Measurements from ENCODE around the gene FLRT2. TPM values are rescaled to one million over a fixed set of nuclear protein-coding genes. Genes with fewer than 3 reads are reported as not detected.

Gene FLRT2
- total and polyA plus RNA-seq, 2 experiments from 2014 or later: 40.0 to 94.1 TPM

DNA sequence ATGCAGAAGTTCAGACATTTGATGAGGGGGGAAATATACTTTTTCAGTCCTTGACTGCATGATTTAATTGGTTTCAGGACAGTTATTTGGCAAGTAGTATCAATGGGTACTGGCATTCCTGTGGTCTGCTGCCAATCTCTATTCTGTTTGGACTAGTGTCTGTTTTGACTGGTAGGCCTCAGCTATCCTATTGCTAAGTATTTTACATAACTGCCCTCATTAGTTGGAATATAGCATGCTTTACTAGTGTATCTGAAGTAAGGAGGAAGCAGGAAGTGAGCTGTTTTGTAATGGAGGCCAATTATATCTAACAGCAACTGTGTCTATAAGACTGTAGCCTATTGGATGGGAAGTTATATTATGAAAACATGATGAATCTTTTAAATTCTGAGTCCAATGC lies 104.3 kb downstream of the FLRT2 start:
- DNase-seq: peak; percentile 10
- H3K79me2 ChIP-seq (ENCODE audit: insufficient read depth): no peaks in the 10 kb centered on the region
- 0 out of 2 replicates have a peak overlapping the region, but pooled peaks have one; percentile 10 for H2AFZ ChIP-seq
- no peaks in the 10 kb centered on the region for H3K36me3 ChIP-seq (ENCODE audit: low read depth)
- no peaks in the 10 kb centered on the region for H3K9me2 ChIP-seq (ENCODE audit: insufficient read depth)
- H3K27me3 ChIP-seq (replicated peaks; ENCODE audit: insufficient read depth): no peaks in the 10 kb centered on the region
- no peaks in the 10 kb centered on the region for H3K9me3 ChIP-seq (ENCODE audit: low read depth)
- H3K4me3 ChIP-seq: no peak overlapping the region
- H3K9ac ChIP-seq: no peak overlapping the region
- H3K4me2 ChIP-seq (ENCODE audit: unreplicated experiment): no peak overlapping the region
- in situ Hi-C loops (cut with MboI): no loop called here
- H3K27ac ChIP-seq: no peak overlapping the region
- TF ChIP-seq EZH2 (IDR thresholded peaks at IDR 0.05; ENCODE audit: insufficient read depth, poor library complexity, severe bottlenecking) (no peak), EZH2phosphoT487 (IDR thresholded peaks at IDR 0.05; ENCODE audit: insufficient read depth, low read depth) (no peak)
- H4K20me1 ChIP-seq (ENCODE audit: insufficient read depth): no peaks in the 10 kb centered on the region
- H3K4me1 ChIP-seq (ENCODE audit: insufficient read depth): no peaks in the 10 kb centered on the region
- H3F3A ChIP-seq (ENCODE audit: insufficient read depth): peaks cover 29% of the 10 kb centered on the region; the same call in 1 of the 2 replicates

DNA sequence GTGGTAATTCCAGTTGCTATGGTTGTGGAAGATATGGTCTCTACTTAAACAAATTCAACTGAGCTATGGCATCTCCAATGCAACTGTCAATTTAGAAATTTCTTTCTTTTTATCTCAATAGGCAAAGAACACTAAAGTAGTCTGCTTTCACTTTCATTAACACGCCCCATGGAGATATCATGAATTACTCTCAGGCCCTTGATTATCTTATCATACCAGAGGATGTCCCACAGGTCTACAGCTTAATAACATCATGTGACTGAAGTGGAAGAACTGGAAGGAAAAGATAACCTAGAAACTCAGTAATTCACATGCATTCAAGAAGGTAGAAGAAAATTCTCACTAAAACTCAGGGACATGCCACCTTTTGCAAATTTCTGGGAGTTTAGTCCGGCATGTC lies 114.3 kb downstream of the FLRT2 start:
- no peaks in the 10 kb centered on the region for H3F3A ChIP-seq (ENCODE audit: insufficient read depth)
- no peaks in the 10 kb centered on the region for H4K20me1 ChIP-seq (ENCODE audit: insufficient read depth)
- no peak overlapping the region for H3K4me2 ChIP-seq (ENCODE audit: unreplicated experiment)
- no peaks in the 10 kb centered on the region for H3K4me1 ChIP-seq (ENCODE audit: insufficient read depth)
- TF ChIP-seq EZH2phosphoT487 (IDR thresholded peaks at IDR 0.05; ENCODE audit: insufficient read depth, low read depth) (no peak), EZH2 (IDR thresholded peaks at IDR 0.05; ENCODE audit: insufficient read depth, poor library complexity, severe bottlenecking) (no peak)
- no peaks in the 10 kb centered on the region for H3K27me3 ChIP-seq (replicated peaks; ENCODE audit: insufficient read depth)
- H3K4me3 ChIP-seq: no peak overlapping the region
- in situ Hi-C loops (cut with MboI): no loop called here
- H3K79me2 ChIP-seq (ENCODE audit: insufficient read depth): no peaks in the 10 kb centered on the region
- H3K36me3 ChIP-seq (ENCODE audit: low read depth): no peaks in the 10 kb centered on the region
- no peak for DNase-seq
- no peak overlapping the region for H3K9ac ChIP-seq
- H3K27ac ChIP-seq: no peak overlapping the region
- no peaks in the 10 kb centered on the region for H3K9me2 ChIP-seq (ENCODE audit: insufficient read depth)
- 57 to 61% methylated on average over 2 of the region's 2 CpGs for WGBS, 2 experiments (ENCODE audit: low coverage in 1 of 2, low lambda C conversion rate in 2 of 2, missing lambda C conversion rate in 2 of 2)
- no peak overlapping the region for H2AFZ ChIP-seq
- no peaks in the 10 kb centered on the region for H3K9me3 ChIP-seq (ENCODE audit: low read depth)

DNA sequence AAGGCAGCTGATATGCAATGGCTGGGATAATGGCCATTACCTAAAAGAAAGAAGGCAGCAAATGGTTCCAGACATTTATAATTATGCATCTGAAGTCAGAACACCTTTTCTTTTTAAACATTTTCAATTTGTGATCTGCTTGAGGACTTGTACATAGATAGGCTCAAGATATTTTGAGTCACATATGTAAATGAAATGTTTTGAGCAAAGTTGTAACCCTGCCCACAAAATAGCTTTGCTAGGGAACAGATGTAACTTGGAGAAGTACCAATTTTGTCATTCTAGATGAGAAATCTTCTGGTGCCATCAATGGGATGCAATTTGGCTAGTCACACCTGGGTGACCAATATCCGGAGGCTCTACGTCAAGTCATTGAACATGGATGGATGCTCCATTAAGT lies 123.1 kb downstream of the FLRT2 start:
- no peaks in the 10 kb centered on the region for H3F3A ChIP-seq (ENCODE audit: insufficient read depth)
- no peak overlapping the region for H2AFZ ChIP-seq
- DNase-seq: no peak
- in situ Hi-C loops (cut with MboI): no loop called here
- H3K9ac ChIP-seq: no peak overlapping the region
- H3K9me3 ChIP-seq (ENCODE audit: low read depth): no peaks in the 10 kb centered on the region
- no peak overlapping the region for H3K4me2 ChIP-seq (ENCODE audit: unreplicated experiment)
- no peaks in the 10 kb centered on the region for H3K36me3 ChIP-seq (ENCODE audit: low read depth)
- no peaks in the 10 kb centered on the region for H3K9me2 ChIP-seq (ENCODE audit: insufficient read depth)
- WGBS, 2 experiments (ENCODE audit: low coverage in 1 of 2, low lambda C conversion rate in 2 of 2, missing lambda C conversion rate in 2 of 2): 52 to 56% methylated on average over 2 of the region's 2 CpGs
- no peaks in the 10 kb centered on the region; the same call in 1 of the 2 replicates for H3K27me3 ChIP-seq (replicated peaks; ENCODE audit: insufficient read depth)
- no peaks in the 10 kb centered on the region for H3K4me1 ChIP-seq (ENCODE audit: insufficient read depth)
- no peaks in the 10 kb centered on the region for H3K79me2 ChIP-seq (ENCODE audit: insufficient read depth)
- no peak overlapping the region for H3K27ac ChIP-seq
- no peak overlapping the region for H3K4me3 ChIP-seq
- no peaks in the 10 kb centered on the region for H4K20me1 ChIP-seq (ENCODE audit: insufficient read depth)
- no peak for TF ChIP-seq EZH2phosphoT487 (IDR thresholded peaks at IDR 0.05; ENCODE audit: insufficient read depth, low read depth)
- TF ChIP-seq EZH2 (IDR thresholded peaks at IDR 0.05; ENCODE audit: insufficient read depth, poor library complexity, severe bottlenecking): no peak

DNA sequence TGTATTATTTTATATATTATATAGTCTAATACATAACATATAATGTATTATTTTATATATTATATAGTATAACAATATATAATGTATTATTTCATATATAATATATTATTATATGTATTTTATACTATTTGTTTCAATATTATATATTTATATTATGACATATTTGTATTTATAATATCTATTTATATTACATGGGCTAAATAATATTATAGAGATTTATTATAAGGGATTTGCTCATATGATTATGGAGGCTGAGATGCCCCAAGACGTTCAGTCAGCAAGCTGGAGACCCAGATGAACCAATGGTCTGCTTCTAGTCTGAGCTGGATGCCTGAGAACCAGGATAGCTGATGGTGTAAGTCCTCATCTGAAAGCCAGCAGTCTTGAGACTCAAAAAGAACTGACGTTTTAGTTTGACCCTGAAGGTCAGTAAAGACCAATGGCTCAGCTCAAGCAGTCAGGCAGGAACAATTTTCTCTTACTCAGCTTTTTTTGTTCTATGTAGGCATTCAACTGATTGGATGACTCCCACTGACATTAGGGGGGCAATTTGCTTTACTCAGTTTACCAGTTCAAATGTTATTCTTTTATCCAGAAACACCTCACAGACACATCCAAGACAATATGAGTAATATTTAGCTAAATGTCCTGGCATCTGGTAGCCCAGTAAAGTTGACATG lies 130.4 kb downstream of the FLRT2 start:
- H2AFZ ChIP-seq: no peak overlapping the region
- TF ChIP-seq EZH2 (IDR thresholded peaks at IDR 0.05; ENCODE audit: insufficient read depth, poor library complexity, severe bottlenecking) (no peak), EZH2phosphoT487 (IDR thresholded peaks at IDR 0.05; ENCODE audit: insufficient read depth, low read depth) (no peak)
- no peaks in the 10 kb centered on the region for H3K36me3 ChIP-seq (ENCODE audit: low read depth)
- no peaks in the 10 kb centered on the region for H3K9me3 ChIP-seq (ENCODE audit: low read depth)
- H3K4me2 ChIP-seq (ENCODE audit: unreplicated experiment): no peak overlapping the region
- 24 to 36% methylated on average over 2 of the region's 2 CpGs for WGBS, 2 experiments (ENCODE audit: low coverage in 1 of 2, low lambda C conversion rate in 2 of 2, missing lambda C conversion rate in 2 of 2)
- H3K9ac ChIP-seq: no peak overlapping the region
- H3K79me2 ChIP-seq (ENCODE audit: insufficient read depth): no peaks in the 10 kb centered on the region
- no peaks in the 10 kb centered on the region for H3K9me2 ChIP-seq (ENCODE audit: insufficient read depth)
- H3K4me3 ChIP-seq: no peak overlapping the region
- no peaks in the 10 kb centered on the region; the same call in 1 of the 2 replicates for H3K27me3 ChIP-seq (replicated peaks; ENCODE audit: insufficient read depth)
- no peaks in the 10 kb centered on the region for H3K4me1 ChIP-seq (ENCODE audit: insufficient read depth)
- no peaks in the 10 kb centered on the region for H4K20me1 ChIP-seq (ENCODE audit: insufficient read depth)
- in situ Hi-C loops (cut with MboI): no loop called here
- H3K27ac ChIP-seq: no peak overlapping the region
- DNase-seq: no peak
- no peaks in the 10 kb centered on the region for H3F3A ChIP-seq (ENCODE audit: insufficient read depth)
